SK-N-SH treated with all-trans-retinoic acid at 6 μM for 48 hours (cell line): Measurements from ENCODE around the gene SIRT4.

ENCODE experiments used
- ATAC-seq: fragments of 200-7000 bp; cut with Tn5 transposase; 3 replicates; pipeline ENCODE4 v1.9.1; 2020; ENCODE audit warnings: mild to moderate bottlenecking, moderate library complexity
- ARNTL ChIP-seq: fragments of 450-650 bp; formaldehyde crosslinking; IDR thresholded peaks from 2 replicates; pipeline ENCODE4 v1.5.0; 2020; ENCODE audit warnings: low read depth, mild to moderate bottlenecking, moderate library complexity, borderline replicate concordance
- BACH2 ChIP-seq: fragments of 250-450 bp; sonication (Bioruptor Pico); IDR thresholded peaks from 2 replicates; pipeline ENCODE4 v1.9.0; 2021; ENCODE audit warnings: mild to moderate bottlenecking, borderline replicate concordance
- CSDC2 ChIP-seq: fragments of 250-450 bp; sonication (Bioruptor Pico); IDR thresholded peaks from 2 replicates; pipeline ENCODE4 v1.5.0; 2020; ENCODE audit warnings: mild to moderate bottlenecking, moderate library complexity
- ESRRG ChIP-seq: fragments of 250-450 bp; sonication (Bioruptor Pico); IDR thresholded peaks from 2 replicates; pipeline ENCODE4 v1.6.1; 2021; ENCODE audit warnings: mild to moderate bottlenecking
- GLIS3 ChIP-seq: fragments of 250-450 bp; sonication (Bioruptor Pico); IDR thresholded peaks from 2 replicates; pipeline ENCODE4 v1.5.0; 2020; ENCODE audit warnings: mild to moderate bottlenecking, moderate library complexity
- OSR1 ChIP-seq: fragments of 250-450 bp; sonication (Bioruptor Pico); IDR thresholded peaks from 2 replicates; pipeline ENCODE4 v1.8.0; 2022; ENCODE audit warnings: moderate library complexity, mild to moderate bottlenecking, inconsistent platforms
- PPARA ChIP-seq: fragments of 250-450 bp; sonication (Bioruptor Pico); IDR thresholded peaks from 2 replicates; pipeline ENCODE4 v1.5.0; 2020; ENCODE audit warnings: mild to moderate bottlenecking, borderline replicate concordance
- RARB ChIP-seq: fragments of 250-450 bp; sonication (Bioruptor Pico); IDR thresholded peaks from 2 replicates; pipeline ENCODE4 v1.8.0; 2021; ENCODE audit warnings: mild to moderate bottlenecking, moderate library complexity
- SNAI2 ChIP-seq: fragments of 250-450 bp; sonication (Bioruptor Pico); IDR thresholded peaks from 2 replicates; pipeline ENCODE4 v1.5.0; 2020; ENCODE audit warnings: mild to moderate bottlenecking, moderate library complexity
- TCF4 ChIP-seq: fragments of 250-450 bp; sonication (Bioruptor Pico); IDR thresholded peaks from 2 replicates; pipeline ENCODE4 v1.8.0; 2021; ENCODE audit warnings: mild to moderate bottlenecking, moderate library complexity, borderline replicate concordance
- TOX ChIP-seq: fragments of 250-450 bp; sonication (Bioruptor Pico); IDR thresholded peaks from 2 replicates; pipeline ENCODE4 v1.8.0; 2021; ENCODE audit warnings: mild to moderate bottlenecking, moderate library complexity, borderline replicate concordance
- ZC3H10 ChIP-seq: fragments of 250-450 bp; sonication (Bioruptor Pico); IDR thresholded peaks from 2 replicates; pipeline ENCODE4 v1.5.1; 2021; ENCODE audit warnings: mild to moderate bottlenecking, moderate library complexity
- ZFP3 ChIP-seq: fragments of 250-450 bp; sonication (Bioruptor Pico); IDR thresholded peaks from 2 replicates; pipeline ENCODE4 v1.5.0; 2020; ENCODE audit warnings: mild to moderate bottlenecking, moderate library complexity
- ZFP30 ChIP-seq: fragments of 450-650 bp; formaldehyde crosslinking; IDR thresholded peaks from 2 replicates; pipeline ENCODE4 v1.5.0; 2022; ENCODE audit warnings: mild to moderate bottlenecking, moderate library complexity
- ZNF565 ChIP-seq: fragments of 450-650 bp; formaldehyde crosslinking; conservative IDR thresholded peaks from 2 replicates; pipeline ENCODE4 v1.5.0; 2020; ENCODE audit warnings: low read depth, mild to moderate bottlenecking, moderate library complexity
- ZNF70 ChIP-seq: fragments of 450-650 bp; formaldehyde crosslinking; IDR thresholded peaks from 2 replicates; pipeline ENCODE4 v1.5.0; 2020; ENCODE audit warnings: mild to moderate bottlenecking, moderate library complexity
- ZNF8 ChIP-seq: fragments of 450-650 bp; formaldehyde crosslinking; IDR thresholded peaks from 2 replicates; pipeline ENCODE4 v1.5.0; 2020; ENCODE audit warnings: mild to moderate bottlenecking, moderate library complexity
- TF ChIP-seq, protein P1 (sequence below): fragments of 250-450 bp; sonication (Bioruptor Pico); IDR thresholded peaks from 2 replicates; pipeline ENCODE4 v1.5.1; 2021; ENCODE audit warnings: mild to moderate bottlenecking, moderate library complexity
- TF ChIP-seq, protein P2 (sequence below): fragments of 250-450 bp; sonication (Bioruptor Pico); IDR thresholded peaks from 2 replicates; pipeline ENCODE4 v1.8.0; 2021; ENCODE audit warnings: low read depth, mild to moderate bottlenecking, moderate library complexity, borderline replicate concordance
- TF ChIP-seq, protein P3 (sequence below): fragments of 250-450 bp; sonication (Bioruptor Pico); IDR thresholded peaks from 2 replicates; pipeline ENCODE4 v1.5.0; 2020; ENCODE audit warnings: mild to moderate bottlenecking, moderate library complexity
- TF ChIP-seq, protein P4 (sequence below): fragments of 250-450 bp; sonication (Bioruptor Pico); IDR thresholded peaks from 2 replicates; pipeline ENCODE4 v1.8.0; 2020; ENCODE audit warnings: mild to moderate bottlenecking, moderate library complexity, borderline replicate concordance

SIRT4 gene

DNA sequence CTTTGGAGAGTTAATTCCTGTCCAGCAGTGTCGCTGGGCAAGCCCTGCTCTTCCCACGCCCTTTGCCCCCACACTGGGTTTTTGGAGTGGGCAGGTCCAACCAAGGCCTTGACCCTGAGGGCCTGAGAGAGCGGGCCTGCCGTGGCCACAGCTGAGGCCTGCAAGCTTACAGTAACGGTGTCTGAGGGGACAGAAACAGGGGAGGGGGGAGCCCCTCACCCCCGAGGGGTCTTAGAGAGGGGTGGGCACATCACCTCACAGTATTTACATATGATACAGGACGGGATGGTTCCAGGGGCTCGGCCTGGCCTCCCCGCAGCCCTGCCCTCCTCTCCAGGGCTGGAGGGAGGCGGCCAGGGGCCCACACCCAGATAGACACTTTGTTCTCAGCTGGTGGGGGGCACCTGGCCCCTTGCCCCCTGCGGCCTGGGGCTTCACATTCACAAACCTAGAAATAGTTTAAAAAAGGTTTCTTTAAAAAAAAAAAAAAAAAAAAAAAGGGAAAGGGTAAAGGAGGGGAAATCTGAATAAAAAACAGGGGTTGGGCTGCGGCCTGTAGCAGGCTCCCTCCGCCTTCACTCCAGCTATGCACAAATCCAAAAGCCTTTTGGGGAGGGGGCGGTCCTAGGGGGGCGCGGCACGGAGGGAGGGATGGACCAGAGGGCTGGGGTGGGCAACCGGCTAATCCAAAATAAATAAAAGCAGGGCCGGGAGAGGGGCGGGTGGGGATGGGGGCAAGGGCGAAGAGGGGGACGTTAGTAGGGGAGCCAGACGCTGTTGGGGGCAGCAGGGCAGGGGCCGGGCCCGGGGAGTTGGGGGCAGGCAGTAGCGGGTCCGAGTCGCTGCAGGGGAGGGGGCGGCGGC, 40.3 kb downstream of the SIRT4 start:
- ATAC-seq: no peak
- no peak for TF ChIP-seq TCF4 (CRISPR knock-in tag)

DNA sequence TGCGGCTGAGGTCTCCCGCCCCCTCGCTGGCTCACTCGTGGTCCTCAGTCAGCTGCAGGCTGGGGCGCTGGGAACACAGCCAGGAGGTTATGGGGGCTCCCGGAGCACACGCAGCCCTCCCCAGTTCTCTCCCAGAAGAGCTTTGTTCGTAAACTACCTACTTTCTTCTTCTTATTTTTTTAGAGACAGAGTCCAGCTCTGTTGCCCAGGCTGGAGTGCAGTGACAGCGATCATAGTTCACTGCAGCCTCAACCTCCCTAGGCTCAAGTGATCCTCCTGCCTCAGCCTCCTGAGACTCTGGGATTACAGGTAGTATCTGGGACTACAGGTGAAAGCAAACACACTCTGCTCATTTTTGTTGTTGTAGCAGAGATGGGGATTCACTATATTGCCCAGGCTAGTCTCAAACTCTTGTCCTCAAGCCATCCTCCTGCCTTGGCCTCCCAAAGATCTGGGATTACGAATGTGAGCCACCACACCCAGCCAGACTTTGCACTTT, 41.0 kb downstream of the SIRT4 start:
- TF ChIP-seq CSDC2 (CRISPR knock-in tag) (no peak), ARNTL (CRISPR knock-in tag) (no peak), RARB (CRISPR knock-in tag) (no peak), ZC3H10 (CRISPR knock-in tag) (no peak), ZFP3 (CRISPR knock-in tag) (no peak), ZNF70 (CRISPR knock-in tag) (no peak), ZNF8 (no peak), ZFP30 (no peak), BACH2 (CRISPR knock-in tag) (no peak), OSR1 (CRISPR knock-in tag) (no peak), GLIS3 (CRISPR knock-in tag) (no peak), ESRRG (CRISPR knock-in tag) (no peak), SNAI2 (no peak)
- TF ChIP-seq, protein P1, sequence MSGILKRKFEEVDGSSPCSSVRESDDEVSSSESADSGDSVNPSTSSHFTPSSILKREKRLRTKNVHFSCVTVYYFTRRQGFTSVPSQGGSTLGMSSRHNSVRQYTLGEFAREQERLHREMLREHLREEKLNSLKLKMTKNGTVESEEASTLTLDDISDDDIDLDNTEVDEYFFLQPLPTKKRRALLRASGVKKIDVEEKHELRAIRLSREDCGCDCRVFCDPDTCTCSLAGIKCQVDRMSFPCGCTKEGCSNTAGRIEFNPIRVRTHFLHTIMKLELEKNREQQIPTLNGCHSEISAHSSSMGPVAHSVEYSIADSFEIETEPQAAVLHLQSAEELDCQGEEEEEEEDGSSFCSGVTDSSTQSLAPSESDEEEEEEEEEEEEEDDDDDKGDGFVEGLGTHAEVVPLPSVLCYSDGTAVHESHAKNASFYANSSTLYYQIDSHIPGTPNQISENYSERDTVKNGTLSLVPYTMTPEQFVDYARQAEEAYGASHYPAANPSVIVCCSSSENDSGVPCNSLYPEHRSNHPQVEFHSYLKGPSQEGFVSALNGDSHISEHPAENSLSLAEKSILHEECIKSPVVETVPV: no peak
- TF ChIP-seq, protein P2, sequence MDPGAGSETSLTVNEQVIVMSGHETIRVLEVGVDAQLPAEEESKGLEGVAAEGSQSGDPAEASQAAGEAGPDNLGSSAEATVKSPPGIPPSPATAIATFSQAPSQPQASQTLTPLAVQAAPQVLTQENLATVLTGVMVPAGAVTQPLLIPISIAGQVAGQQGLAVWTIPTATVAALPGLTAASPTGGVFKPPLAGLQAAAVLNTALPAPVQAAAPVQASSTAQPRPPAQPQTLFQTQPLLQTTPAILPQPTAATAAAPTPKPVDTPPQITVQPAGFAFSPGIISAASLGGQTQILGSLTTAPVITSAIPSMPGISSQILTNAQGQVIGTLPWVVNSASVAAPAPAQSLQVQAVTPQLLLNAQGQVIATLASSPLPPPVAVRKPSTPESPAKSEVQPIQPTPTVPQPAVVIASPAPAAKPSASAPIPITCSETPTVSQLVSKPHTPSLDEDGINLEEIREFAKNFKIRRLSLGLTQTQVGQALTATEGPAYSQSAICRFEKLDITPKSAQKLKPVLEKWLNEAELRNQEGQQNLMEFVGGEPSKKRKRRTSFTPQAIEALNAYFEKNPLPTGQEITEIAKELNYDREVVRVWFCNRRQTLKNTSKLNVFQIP: no peak
- TF ChIP-seq, protein P3, sequence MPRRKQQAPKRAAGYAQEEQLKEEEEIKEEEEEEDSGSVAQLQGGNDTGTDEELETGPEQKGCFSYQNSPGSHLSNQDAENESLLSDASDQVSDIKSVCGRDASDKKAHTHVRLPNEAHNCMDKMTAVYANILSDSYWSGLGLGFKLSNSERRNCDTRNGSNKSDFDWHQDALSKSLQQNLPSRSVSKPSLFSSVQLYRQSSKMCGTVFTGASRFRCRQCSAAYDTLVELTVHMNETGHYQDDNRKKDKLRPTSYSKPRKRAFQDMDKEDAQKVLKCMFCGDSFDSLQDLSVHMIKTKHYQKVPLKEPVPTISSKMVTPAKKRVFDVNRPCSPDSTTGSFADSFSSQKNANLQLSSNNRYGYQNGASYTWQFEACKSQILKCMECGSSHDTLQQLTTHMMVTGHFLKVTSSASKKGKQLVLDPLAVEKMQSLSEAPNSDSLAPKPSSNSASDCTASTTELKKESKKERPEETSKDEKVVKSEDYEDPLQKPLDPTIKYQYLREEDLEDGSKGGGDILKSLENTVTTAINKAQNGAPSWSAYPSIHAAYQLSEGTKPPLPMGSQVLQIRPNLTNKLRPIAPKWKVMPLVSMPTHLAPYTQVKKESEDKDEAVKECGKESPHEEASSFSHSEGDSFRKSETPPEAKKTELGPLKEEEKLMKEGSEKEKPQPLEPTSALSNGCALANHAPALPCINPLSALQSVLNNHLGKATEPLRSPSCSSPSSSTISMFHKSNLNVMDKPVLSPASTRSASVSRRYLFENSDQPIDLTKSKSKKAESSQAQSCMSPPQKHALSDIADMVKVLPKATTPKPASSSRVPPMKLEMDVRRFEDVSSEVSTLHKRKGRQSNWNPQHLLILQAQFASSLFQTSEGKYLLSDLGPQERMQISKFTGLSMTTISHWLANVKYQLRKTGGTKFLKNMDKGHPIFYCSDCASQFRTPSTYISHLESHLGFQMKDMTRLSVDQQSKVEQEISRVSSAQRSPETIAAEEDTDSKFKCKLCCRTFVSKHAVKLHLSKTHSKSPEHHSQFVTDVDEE (CRISPR knock-in tag): no peak
- ATAC-seq: no peak

DNA sequence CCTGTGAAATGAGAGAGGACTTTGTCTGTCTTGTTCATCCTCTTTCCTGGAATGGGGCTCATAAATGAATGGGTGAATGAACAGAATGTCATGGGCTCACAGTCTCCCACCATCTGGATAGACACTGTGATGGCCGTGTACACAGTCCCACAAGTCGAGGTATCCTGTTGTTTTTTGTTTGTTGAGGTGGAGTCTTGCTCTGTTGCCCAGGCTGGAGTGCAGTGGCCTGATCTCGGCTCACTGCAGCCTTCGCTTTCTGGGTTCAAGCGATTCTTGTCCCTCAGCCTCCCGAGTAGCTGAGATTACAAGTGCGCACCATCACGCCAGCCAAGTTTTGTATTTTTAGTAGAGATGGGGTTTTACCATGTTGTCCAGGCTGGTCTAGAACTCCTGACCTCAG, 41.6 kb downstream of the SIRT4 start:
- no peak for ATAC-seq
- TF ChIP-seq, protein P4, sequence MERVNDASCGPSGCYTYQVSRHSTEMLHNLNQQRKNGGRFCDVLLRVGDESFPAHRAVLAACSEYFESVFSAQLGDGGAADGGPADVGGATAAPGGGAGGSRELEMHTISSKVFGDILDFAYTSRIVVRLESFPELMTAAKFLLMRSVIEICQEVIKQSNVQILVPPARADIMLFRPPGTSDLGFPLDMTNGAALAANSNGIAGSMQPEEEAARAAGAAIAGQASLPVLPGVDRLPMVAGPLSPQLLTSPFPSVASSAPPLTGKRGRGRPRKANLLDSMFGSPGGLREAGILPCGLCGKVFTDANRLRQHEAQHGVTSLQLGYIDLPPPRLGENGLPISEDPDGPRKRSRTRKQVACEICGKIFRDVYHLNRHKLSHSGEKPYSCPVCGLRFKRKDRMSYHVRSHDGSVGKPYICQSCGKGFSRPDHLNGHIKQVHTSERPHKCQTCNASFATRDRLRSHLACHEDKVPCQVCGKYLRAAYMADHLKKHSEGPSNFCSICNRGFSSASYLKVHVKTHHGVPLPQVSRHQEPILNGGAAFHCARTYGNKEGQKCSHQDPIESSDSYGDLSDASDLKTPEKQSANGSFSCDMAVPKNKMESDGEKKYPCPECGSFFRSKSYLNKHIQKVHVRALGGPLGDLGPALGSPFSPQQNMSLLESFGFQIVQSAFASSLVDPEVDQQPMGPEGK (CRISPR knock-in tag): no peak
- TF ChIP-seq TOX (CRISPR knock-in tag) (no peak), TCF4 (CRISPR knock-in tag) (no peak), ZNF70 (CRISPR knock-in tag) (no peak), ZNF8 (no peak), RARB (CRISPR knock-in tag) (no peak), ARNTL (CRISPR knock-in tag) (no peak), GLIS3 (CRISPR knock-in tag) (no peak), BACH2 (CRISPR knock-in tag) (no peak), CSDC2 (CRISPR knock-in tag) (no peak), ZNF565 (CRISPR knock-in tag) (no peak), PPARA (CRISPR knock-in tag) (no peak), ESRRG (CRISPR knock-in tag) (no peak)
- TF ChIP-seq, protein P3 (CRISPR knock-in tag): no peak
- TF ChIP-seq, protein P2: no peak
